KMS-11 (cell line): ENCODE data around the gene SLC23A3.

Source experiments
- H2AFZ ChIP-seq: fragments of 200-600 bp; sonication (generic); 2 replicates; pipeline ENCODE4 v1.6.1; 2016; ENCODE audit warnings: antibody characterized with exemption, mixed run types, low read depth
- H3K27ac ChIP-seq: fragments of 200-600 bp; sonication (generic); 2 replicates; pipeline ENCODE4 v1.6.1; 2016; ENCODE audit warnings: mild to moderate bottlenecking, mixed run types
- H3K27me3 ChIP-seq: fragments of 200-600 bp; sonication (generic); 2 replicates; pipeline ENCODE4 v1.6.1; 2017; ENCODE audit warnings: mild to moderate bottlenecking, low read depth, mixed run types, moderate library complexity; ENCODE audit not compliant: insufficient read depth
- H3K36me3 ChIP-seq: fragments of 200-600 bp; sonication (generic); 2 replicates; pipeline ENCODE4 v1.6.1; 2017; ENCODE audit warnings: mild to moderate bottlenecking, mixed run types; ENCODE audit not compliant: insufficient read depth
- H3K4me1 ChIP-seq: fragments of 200-600 bp; sonication (generic); 2 replicates; pipeline ENCODE4 v1.6.1; 2016; ENCODE audit warnings: mild to moderate bottlenecking, low read depth, mixed run types; ENCODE audit not compliant: poor library complexity, severe bottlenecking
- H3K4me2 ChIP-seq: fragments of 200-600 bp; sonication (generic); 2 replicates; pipeline ENCODE4 v1.7.0; 2016; ENCODE audit warnings: mild to moderate bottlenecking, mixed run types
- H3K4me3 ChIP-seq: fragments of 200-600 bp; sonication (generic); IDR thresholded peaks from 2 replicates; pipeline ENCODE4 v1.6.1; 2017; ENCODE audit warnings: low read depth, low read length, mixed read lengths; ENCODE audit not compliant: insufficient read depth
- H3K79me2 ChIP-seq: fragments of 200-600 bp; sonication (generic); 2 replicates; pipeline ENCODE4 v1.6.1; 2016; ENCODE audit warnings: low read depth, mixed run types; ENCODE audit not compliant: insufficient read depth
- H3K9ac ChIP-seq: fragments of 200-600 bp; sonication (generic); 2 replicates; pipeline ENCODE4 v1.6.1; 2016; ENCODE audit warnings: mild to moderate bottlenecking, mixed run types
- H4K20me1 ChIP-seq: fragments of 200-600 bp; sonication (generic); 2 replicates; pipeline ENCODE4 v1.6.1; 2016; ENCODE audit warnings: mild to moderate bottlenecking, mixed run types; ENCODE audit not compliant: insufficient read depth
- TF ChIP-seq, protein P1 (sequence below): fragments of 200-600 bp; sonication (generic); conservative IDR thresholded peaks from 2 replicates; pipeline ENCODE4 v1.6.1; 2017; ENCODE audit warnings: low read depth, mild to moderate bottlenecking, antibody characterized with exemption, low read length, moderate library complexity, mixed read lengths

SLC23A3 gene

DNA sequence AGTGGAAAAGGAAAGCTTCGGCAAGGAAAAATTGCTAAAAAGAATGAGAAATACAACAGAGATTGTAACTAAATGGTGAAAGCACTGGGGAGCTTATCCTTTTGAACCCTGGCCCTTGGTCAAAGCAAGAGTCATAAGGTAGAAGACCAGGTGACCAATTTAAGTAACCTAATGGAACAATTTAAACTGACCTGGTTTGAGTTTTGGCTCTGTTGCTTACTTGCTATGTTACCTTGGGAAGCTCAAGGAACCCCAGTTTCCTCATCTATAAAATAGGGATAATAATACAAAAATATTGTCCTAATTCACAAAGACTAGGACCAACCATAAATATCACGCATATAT lies 57.8 kb downstream of the SLC23A3 start:
- H3K79me2 ChIP-seq = no peaks in the 10 kb centered on the region
- TF ChIP-seq, protein P1, sequence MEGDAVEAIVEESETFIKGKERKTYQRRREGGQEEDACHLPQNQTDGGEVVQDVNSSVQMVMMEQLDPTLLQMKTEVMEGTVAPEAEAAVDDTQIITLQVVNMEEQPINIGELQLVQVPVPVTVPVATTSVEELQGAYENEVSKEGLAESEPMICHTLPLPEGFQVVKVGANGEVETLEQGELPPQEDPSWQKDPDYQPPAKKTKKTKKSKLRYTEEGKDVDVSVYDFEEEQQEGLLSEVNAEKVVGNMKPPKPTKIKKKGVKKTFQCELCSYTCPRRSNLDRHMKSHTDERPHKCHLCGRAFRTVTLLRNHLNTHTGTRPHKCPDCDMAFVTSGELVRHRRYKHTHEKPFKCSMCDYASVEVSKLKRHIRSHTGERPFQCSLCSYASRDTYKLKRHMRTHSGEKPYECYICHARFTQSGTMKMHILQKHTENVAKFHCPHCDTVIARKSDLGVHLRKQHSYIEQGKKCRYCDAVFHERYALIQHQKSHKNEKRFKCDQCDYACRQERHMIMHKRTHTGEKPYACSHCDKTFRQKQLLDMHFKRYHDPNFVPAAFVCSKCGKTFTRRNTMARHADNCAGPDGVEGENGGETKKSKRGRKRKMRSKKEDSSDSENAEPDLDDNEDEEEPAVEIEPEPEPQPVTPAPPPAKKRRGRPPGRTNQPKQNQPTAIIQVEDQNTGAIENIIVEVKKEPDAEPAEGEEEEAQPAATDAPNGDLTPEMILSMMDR = no peak
- no peaks in the 10 kb centered on the region for H4K20me1 ChIP-seq
- no peak overlapping the region for H2AFZ ChIP-seq
- H3K4me2 ChIP-seq = no peak overlapping the region
- no peaks in the 10 kb centered on the region for H3K27me3 ChIP-seq
- H3K36me3 ChIP-seq = no peaks in the 10 kb centered on the region
- no peak overlapping the region for H3K4me3 ChIP-seq
- H3K4me1 ChIP-seq = no peaks in the 10 kb centered on the region
- no peak overlapping the region for H3K27ac ChIP-seq
- no peak overlapping the region for H3K9ac ChIP-seq
